HL-60/S4 treated with retinoic acid at 250 ng/mL for 4 days and 3 days (cell line): ENCODE data around the gene SSR3.
"Not testable (repeated sequence)": the region's sequence is repeated elsewhere in the genome, so short reads cannot be mapped to it uniquely, and the experiment has no call there.

ENCODE experiments used
- in situ Hi-C: fragments of 300-500 bp; cut with MboI; formaldehyde crosslinking; loops from 2 replicates; pipeline ENCODE4 v1.7.0; 2022; ENCODE audit warnings: low sequenced_read_pairs

SSR3 gene

DNA sequence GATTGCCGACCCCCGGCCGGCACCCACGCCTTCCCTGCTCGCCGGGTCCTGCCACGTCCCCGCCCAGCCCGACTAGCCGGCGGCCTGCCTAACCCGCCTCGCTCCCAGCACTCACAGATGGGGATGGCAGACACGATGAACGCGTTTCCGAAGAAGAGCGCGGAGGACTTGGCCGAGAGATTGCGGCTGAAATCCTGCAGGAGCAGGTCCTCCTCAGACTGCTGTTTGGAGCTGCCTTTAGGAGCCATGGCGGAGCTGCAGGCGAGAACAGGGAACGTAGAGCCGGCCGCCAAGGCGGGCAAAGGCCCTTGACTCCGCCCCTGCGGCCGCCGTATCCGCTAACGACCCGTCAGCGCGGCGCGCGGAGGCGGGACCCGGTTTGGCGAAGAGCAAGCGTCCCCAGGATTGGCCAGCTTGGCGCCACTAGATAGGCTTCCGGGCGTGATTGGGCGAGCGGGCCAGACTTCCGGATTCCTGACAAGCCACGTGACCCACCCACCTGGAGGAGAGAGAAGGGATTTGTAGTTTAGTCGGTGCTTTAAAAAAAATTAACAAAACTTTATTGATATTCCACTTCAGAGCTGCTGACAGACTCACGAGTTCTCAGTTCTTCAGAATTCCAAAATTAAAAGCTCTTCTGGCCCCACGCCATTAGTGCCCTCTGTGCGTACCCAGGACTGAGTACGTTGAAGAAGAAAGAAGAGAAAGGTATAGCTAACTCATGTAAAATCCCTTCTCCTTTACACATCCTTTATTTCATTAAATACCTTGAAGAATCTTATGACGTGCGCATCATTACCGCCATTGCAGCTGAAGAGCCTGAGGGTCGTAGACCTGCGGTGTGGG is at the start of gene SSR3:
TSS of gene SSR3 (minus strand) at position 276 of the 846 bp plus-strand sequence. CDS start at position 248, 28 bp downstream.
- in situ Hi-C loops, result loop anchor here (10.0 to 25.0 kb wide), 2 partner anchors 100 to 532 kb away; no protein-coding TSS in a partner anchor

DNA sequence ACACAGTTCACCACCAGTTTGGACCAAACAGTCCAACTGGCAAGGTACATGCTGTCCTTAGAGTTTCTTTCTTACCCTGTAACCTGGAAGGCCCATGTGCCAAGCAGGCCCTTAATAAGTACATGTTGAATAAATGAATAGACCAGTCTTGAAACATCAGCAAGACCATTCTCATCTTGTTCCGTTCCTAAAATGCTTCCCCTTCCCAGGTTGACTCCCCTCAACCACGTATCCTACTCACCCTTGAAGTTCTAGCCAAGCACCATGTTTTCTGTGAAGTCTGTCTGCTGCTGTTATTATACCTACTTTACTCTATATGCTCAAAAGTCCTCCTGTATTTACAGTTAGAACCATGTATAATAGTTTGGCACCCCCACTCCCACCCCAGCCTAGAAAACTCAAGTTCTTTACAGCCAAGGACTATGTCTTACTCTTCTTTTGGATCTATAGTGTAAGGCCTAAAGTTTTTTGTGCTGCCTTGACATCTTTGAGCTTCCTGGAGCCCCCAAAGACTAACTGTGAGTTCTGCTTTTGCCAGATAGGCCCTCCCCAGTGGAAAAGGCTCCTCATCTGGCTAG is 49.2 kb upstream of the SSR3 start:
- in situ Hi-C loops, result no loop called here

DNA sequence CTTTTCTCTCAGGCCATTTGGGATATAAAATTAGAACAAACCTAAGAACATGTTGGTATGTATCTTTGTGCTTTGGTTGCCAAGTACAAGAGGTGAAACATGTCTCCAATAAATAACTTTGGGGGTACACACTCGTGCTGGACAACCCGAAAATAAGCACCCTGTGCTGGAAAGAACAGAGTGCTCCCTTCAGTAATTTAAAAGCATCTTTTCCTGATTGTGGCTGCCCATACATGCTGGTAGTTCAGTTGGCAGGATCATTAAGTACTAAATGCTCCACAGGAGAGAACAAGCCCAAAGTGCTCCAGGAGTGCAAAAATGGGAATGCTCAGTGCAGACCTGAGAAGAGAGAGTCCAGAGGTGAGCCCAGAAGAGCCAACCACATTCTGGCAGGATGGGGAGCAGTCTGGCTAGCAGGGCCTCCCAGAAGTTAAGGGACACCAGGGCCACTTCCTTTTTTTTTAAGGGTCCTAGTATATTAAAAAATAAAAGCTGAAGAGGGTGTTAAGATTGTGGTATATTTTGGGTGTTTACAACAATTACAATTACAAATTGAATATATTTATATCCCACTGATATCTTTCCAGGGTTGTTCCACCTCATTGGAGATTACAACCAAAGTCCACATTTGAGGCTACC is 48.6 kb upstream of the SSR3 start:
- in situ Hi-C loops, result no loop called here

DNA sequence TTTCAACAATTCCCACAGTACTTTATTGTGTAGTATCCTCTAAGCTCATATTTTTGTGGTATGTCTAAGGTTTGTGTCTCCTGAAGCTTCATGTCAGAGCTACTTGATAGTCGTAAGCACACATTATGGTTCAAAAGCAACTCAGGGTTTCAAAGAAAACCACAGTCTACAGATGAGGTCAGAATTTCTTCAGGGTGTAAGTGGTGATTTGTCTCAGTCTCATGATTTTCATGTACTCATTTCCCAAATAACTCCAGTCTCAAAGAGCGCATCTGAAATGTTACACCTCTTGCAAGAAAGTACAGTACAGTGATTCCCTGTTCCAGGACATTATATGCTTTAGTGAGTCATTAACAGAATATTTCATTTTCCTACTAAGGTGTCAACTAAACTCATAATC is 47.5 kb upstream of the SSR3 start:
- in situ Hi-C loops, result no loop called here

DNA sequence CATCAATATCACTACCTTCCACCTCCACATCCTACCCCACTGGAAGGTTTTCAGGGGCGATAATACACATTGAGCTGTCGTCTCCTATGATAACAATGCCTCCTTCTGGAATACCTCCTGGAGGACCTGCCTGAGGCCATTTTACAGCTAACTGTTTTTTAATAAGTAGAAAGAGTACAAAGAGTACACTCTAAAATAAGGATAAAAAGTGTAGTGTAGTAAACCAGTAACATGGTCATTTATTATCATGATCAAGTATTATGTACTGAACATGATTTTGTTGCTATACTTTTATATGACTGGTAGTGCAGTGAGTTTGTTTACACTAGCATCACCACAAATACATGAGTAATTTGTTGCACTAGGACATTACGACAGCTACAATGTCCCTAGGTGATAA is 46.6 kb upstream of the SSR3 start:
- in situ Hi-C loops, result no loop called here

DNA sequence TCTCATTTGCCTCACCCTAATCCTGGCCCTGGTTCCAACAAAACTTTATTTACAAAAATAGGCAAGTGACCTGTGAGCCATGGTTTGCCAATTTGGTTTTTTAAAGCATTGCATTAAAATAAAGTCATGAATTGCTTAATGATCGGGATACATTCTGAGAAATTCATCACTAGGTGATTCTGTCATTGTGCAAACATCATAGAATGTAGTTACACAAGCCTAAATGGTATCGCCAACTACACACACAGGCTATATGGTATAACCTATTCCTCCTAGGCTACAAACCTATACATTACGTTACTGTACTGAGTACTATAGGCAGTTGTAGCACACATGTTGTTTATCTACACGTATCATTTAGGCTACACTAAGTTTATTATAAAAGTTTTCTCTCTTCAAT is 45.9 kb upstream of the SSR3 start:
- in situ Hi-C loops, result no loop called here

DNA sequence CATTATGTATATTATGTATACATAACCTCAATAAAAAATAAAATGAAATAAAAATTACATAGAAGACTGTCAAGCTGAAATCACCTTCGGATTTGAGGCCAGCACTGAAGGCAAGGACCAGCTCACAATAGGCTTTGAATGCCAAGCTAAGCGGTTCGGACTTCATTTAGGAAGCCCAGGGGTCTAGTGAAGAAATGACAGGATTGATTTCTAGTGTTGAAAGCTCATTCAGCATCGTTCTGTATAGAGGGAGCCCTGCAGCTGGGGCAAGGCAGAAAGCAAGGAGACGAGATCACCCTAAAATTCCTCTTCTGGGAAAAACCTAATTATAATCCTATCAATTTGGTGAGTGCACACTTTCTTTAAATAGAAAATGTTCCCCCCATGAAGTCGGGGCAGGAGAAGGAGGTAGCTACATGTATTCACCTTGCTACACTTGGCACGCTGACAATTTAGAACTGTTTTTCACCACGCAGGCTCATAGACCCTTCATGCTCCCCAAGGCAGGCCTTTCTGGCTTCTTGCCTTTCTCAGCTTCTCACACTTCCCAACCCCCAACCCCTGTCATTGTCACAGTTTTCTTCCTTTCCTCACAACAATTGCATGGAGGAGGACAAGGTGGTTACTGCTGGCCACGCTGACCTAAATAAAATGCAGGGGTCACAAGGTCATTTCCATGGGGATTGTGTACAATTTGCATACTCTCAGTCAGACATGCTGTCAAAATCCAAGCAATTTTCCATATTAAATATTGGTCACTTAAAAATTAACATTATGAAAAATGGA is 44.4 kb upstream of the SSR3 start:
- in situ Hi-C loops, result no loop called here

DNA sequence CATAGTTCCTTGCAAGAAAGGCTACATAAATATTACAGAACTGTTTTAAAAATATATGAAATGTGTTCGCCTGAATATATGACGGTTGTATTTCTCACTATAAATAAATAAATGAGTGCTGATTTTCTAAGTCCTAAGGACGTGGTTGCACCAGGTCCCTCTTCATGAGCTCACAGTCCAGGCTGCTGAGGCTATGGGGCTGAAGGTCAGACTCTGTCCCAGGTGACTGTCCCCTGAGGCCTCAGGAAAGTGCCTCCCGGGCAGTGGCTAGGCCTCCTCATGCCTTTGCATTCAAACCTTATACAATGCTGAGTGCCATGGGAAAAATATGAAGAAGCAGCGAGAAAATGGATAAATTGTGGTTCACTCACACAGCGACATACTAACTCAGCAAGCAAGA is 43.5 kb upstream of the SSR3 start:
- in situ Hi-C loops, result no loop called here

DNA sequence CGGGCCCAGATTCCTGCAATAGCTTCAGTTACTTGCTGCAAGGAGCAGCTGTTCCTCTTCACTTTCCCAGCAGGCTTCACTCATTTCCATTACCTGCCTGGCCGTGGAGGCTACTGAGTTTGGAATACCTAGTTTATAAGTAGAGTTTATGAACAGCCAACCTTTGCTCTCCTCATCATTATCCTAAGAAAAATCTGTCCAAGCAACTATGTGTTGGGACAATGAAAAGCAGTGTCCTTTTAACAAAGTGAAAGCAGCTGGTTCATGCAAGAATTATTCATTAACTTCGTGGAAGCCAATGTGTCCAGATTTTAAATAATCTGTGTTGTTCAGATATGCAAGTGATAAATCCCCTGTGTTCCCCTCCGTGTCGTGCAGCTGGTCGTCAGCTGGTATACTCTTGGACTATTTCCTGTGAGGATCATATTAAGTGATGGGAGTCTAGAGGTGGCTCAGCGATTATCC is 39.3 kb upstream of the SSR3 start:
- in situ Hi-C loops, result no loop called here

DNA sequence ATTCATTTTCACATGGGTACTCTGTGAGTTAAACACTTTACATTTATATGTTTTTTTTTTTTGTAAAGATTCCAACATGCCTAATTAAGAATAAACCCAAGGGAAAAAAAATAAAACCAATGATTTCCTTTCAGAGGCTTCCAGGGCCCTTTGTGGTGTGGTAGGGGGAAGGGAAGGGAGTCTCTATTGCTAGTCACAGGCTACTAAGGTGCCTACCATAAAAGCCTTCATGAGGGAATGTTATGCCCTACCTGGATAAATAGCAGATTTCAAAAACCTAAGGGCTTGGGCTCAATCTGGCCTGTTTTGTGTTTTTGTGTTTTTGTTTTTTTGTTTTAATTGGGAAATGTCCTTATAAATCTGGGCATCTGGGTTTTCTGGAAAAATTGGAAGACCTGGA is 38.9 kb upstream of the SSR3 start:
- in situ Hi-C loops, result no loop called here

DNA sequence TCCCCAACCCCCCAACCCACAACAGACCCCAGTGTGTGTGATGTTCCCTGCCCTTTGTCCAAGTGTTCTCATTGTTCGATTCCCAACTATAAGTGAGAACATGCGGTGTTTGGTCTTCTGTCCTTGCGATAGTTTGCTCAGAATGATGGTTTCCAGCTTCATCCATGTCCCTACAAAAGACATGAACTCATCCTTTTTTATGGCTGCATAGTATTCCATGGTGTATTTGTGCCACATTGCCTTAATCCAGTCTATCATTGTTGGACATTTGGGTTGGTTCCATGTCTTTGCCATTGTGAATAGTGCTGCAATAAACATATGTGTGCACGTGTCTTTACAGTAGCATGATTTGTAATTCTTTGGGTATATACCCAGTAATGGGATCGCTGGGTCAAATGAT is 34.9 kb upstream of the SSR3 start:
- in situ Hi-C loops, result not testable (repeated sequence)

DNA sequence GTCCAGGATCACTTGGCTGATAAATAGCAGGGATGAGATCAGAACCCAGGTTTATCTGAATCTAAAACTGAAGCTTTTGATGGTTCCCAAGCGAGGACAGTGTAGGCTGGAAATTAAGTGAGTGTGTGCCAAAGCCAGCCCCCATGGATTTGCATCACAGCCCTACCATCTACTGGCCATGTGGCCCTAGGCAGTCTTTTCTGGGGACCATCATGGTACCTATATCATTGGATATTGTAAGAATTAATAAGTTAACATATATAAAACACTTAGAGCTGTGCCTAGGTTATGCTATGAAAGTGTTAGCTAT is 32.8 kb upstream of the SSR3 start:
- in situ Hi-C loops, result no loop called here

DNA sequence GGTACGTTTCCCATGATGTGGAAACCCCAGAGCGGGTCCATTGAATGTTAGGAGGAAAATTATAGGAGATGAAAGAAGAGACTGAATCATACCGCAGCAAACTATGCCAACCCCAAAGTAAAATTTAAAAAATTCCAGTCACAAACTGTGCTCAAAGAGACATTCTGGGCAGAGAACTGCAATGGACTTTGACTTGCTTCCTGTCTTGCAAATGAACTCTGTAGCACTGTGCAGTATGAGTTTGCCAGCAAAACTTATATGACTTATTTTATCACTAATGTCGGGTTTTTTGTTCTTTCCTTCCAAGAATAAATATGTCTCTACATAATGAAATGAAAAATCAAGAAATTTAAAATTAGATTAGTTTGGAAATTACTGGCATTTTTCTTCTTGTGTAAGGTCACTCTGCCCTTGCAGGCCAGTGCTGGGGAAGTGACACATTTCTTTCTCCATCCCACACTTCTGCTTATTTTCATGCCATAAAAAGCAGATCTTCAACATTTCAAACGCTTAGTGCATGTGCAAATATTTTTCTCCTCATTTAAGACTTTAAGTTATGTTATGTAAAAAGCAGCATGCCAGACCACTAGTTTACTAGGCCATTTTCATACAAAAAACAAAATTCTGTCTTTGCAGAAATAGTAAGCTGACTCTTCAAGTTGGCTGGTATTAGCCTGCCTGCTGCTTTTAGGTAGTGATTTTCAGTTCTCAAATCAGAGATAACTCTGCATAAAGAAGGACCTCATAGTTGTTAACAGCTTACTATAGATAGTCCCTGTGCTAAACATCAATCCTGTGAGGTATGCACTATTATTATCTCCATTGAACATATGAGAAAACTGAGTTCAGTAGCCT is 32.2 kb upstream of the SSR3 start:
- in situ Hi-C loops, result no loop called here

DNA sequence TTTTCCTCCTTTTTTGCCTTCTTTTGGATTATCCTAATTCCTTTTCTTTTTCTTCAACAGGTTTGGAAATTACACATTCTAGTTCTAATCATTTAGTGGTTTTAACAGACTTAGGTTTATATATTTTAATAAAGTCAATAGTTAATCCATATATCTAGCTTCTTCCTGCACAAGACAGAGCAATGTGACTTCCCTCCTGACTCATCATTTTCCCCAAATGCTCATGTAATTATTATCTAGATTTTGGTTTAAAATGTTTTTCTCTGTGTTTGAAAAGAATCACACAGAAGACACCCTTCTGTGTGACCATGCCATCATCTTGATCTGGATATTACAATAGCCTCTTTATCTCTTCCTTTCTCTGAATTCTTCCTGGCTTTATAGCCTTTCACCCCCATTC is 28.6 kb upstream of the SSR3 start:
- in situ Hi-C loops, result no loop called here

DNA sequence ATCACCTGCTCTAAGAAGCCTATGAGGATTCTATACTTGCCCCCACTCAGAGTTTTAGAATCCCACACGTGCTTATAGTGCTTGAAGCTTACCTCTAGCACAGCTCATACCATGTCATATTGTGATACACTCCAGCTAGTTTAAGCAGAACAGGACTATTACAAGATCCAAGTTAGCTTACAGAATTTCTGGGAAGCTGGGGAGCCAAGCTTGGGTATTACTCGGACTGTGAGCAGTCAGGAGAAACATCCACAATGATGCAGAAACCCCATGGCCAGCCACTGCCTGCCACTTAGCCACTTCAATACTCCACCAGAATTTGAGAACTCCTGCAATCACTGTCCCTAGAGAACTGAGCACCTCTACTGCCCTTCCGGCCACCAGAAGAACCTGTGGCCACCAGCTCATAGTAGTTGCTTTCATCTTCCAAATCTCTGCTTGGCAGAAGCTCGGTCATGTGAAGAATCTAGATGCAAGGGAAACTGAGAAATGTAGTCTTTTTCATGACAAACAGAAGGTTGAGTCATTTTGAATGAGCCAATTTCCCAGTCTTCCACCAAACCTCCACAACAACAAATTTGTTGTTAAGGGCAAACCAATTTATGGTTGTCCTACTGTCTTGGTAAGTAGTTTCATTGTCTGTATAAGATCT is 27.7 kb upstream of the SSR3 start:
- in situ Hi-C loops, result no loop called here

DNA sequence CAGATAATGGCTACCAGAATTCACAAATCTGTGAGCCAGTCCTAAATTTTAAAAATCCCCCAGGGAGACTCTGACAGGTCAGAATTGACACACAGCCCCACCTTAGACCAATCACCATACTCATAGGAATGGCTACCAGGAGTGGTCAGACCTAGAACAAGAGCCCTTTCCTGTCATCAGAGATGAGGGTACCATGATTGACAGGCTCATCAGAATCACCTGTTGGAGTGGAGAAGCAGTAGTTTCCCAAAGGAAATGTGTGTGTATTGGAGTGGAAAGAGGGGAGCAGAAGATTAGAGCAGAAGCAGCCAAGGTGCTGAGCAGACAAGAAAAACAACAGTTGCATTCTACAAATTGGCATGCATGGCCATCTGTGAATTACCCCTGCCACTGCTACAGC is 27.0 kb upstream of the SSR3 start:
- in situ Hi-C loops, result no loop called here

DNA sequence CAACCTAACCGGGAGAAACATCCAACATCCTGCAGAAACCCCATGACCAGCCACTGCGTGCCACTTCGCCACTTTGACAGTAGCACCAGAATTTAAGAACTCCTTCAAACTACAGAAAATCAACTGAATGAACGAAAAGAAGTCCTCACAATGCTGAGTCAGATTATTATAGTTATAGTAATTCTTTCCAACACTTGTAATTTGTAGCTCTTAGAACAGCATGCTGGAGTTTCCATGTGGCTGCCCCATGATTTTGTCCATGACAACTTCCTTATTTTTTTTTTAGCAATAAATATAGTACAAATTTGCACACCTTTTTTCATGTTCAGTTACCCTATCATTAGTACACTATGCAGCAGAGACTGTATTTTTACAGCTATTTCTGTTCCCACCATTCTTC is 26.1 kb upstream of the SSR3 start:
- in situ Hi-C loops, result no loop called here

DNA sequence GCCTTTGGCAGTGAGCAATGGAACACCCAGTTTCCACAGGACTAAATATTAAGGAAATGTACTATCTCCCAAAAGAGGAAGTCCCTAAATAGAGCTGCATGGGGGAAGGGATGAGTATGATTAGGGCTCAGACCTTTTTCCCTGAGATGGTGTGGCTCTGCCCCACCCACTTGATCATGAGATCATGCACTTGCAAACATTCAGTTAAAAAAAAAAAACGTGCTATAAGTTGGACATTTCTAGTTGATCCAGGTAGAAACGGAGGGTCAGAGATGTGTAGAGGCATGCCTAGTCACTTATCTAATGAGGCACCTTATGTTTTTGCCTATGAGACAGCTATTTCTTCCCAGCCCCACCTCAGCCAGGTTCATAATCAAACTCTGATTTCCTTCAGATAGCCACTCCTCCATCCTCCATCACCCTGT is 24.5 kb upstream of the SSR3 start:
- in situ Hi-C loops, result no loop called here

DNA sequence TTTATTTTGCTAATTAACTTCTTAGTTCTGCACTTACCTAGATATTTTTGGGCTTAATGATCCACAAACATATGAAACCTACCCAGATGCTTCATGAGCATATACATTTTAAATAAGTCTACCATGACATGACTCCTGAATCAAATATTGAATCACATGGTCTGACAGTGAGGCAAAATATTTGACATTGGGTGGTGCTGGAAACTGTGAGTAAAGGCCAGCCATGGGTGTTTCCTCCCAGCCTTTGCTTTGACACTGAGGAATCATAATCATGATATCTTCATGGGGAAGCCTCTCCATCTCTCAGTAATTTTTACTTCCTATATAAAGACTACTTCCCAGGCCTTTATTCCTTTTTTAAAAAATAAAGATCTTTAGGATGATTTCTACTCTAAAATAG is 22.8 kb upstream of the SSR3 start:
- in situ Hi-C loops, result no loop called here
